GM23338 (cell line): Measurements from ENCODE around the gene GALNT11. TPM values are rescaled to one million over a fixed set of nuclear protein-coding genes. Genes with fewer than 3 reads are reported as not detected.

Experiments used
- ATAC-seq: fragments of 200-7000 bp; cut with Tn5 transposase; 3 replicates; pipeline ENCODE4 v1.9.1; 2020
- DNase-seq: peaks from one replicate; pipeline ENCODE4 v3.0.0-alpha.2; 2015; ENCODE audit warnings: low spot score
- H2AFZ ChIP-seq: fragments of 200-600 bp; sonication (generic); 2 replicates; pipeline ENCODE4 v1.8.0; 2016; ENCODE audit warnings: antibody characterized with exemption, mild to moderate bottlenecking, moderate library complexity
- H3F3A ChIP-seq: fragments of 200-600 bp; sonication (generic); replicated peaks from 2 replicates; pipeline ENCODE4 v1.8.0; 2017; ENCODE audit warnings: antibody characterized with exemption, mixed run types, low read depth
- H3K27ac ChIP-seq: fragments of 200-600 bp; sonication (generic); 2 replicates; pipeline ENCODE4 v1.6.1; 2016; ENCODE audit warnings: low read depth
- H3K27me3 ChIP-seq: fragments of 200-600 bp; sonication (generic); 2 replicates; pipeline ENCODE4 v1.8.0; 2016; ENCODE audit warnings: mild to moderate bottlenecking, mixed run types, moderate library complexity; ENCODE audit not compliant: insufficient read depth
- H3K36me3 ChIP-seq: fragments of 200-600 bp; sonication (generic); 2 replicates; pipeline ENCODE4 v1.8.0; 2016; ENCODE audit warnings: mild to moderate bottlenecking; ENCODE audit not compliant: insufficient read depth
- H3K4me1 ChIP-seq: fragments of 200-600 bp; sonication (generic); 2 replicates; pipeline ENCODE4 v1.8.0; 2016; ENCODE audit warnings: mild to moderate bottlenecking, moderate library complexity; ENCODE audit not compliant: insufficient read depth
- H3K4me2 ChIP-seq: fragments of 200-600 bp; sonication (generic); 2 replicates; pipeline ENCODE4 v1.7.1; 2017; ENCODE audit warnings: mixed run types
- H3K4me3 ChIP-seq: fragments of 200-600 bp; sonication (generic); 2 replicates; pipeline ENCODE4 v1.6.1; 2016; ENCODE audit warnings: mixed run types
- H3K79me2 ChIP-seq: fragments of 200-600 bp; sonication (generic); replicated peaks from 2 replicates; pipeline ENCODE4 v1.8.0; 2017; ENCODE audit warnings: mild to moderate bottlenecking; ENCODE audit not compliant: insufficient read depth
- H3K9me2 ChIP-seq: fragments of 200-600 bp; sonication (generic); 2 replicates; pipeline ENCODE4 v1.8.0; 2017; ENCODE audit not compliant: insufficient read depth
- H4K20me1 ChIP-seq: fragments of 200-600 bp; sonication (generic); replicated peaks from 2 replicates; pipeline ENCODE4 v1.8.0; 2017; ENCODE audit warnings: mild to moderate bottlenecking; ENCODE audit not compliant: insufficient read depth
- H3K27ac Mint-ChIP-seq: 2 replicates; pipeline ENCODE4 v1.8.0; 2020; ENCODE audit warnings: inconsistent platforms, mild to moderate bottlenecking, moderate library complexity, mixed read lengths
- H3K27me3 Mint-ChIP-seq: 3 replicates; pipeline ENCODE4 v1.8.0; 2022; ENCODE audit warnings: low read depth, mild to moderate bottlenecking, moderate library complexity, mixed read lengths, inconsistent platforms; ENCODE audit not compliant: insufficient read depth, poor library complexity
- H3K36me3 Mint-ChIP-seq: 3 replicates; pipeline ENCODE4 v1.8.0; 2021; ENCODE audit warnings: low read depth, mild to moderate bottlenecking, inconsistent platforms, moderate library complexity, mixed read lengths
- H3K4me1 Mint-ChIP-seq: 3 replicates; pipeline ENCODE4 v1.8.0; 2020; ENCODE audit warnings: mild to moderate bottlenecking, inconsistent platforms, mixed read lengths
- H3K4me3 Mint-ChIP-seq: 3 replicates; pipeline ENCODE4 v1.8.0; 2021; ENCODE audit warnings: moderate library complexity, mild to moderate bottlenecking, inconsistent platforms, mixed read lengths
- H3K9me3 Mint-ChIP-seq: 3 replicates; pipeline ENCODE4 v1.8.0; 2020; ENCODE audit warnings: moderate library complexity, mild to moderate bottlenecking, inconsistent platforms, mixed read lengths
- EZH2 ChIP-seq: fragments of 200-600 bp; sonication (generic); IDR thresholded peaks from one replicate; pipeline ENCODE4 v1.8.0; 2017; ENCODE audit warnings: antibody characterized with exemption, mild to moderate bottlenecking, low read depth; ENCODE audit not compliant: unreplicated experiment
- STAT1 ChIP-seq: IDR thresholded peaks from one replicate; pipeline ENCODE4 v1.6.1; 2016; ENCODE audit warnings: antibody characterized with exemption; ENCODE audit not compliant: unreplicated experiment
- ZNF114 ChIP-seq: fragments of 250-450 bp; sonication (Bioruptor Pico); IDR thresholded peaks from 2 replicates; pipeline ENCODE4 v1.5.0; 2020; ENCODE audit warnings: mild to moderate bottlenecking, moderate library complexity
- polyA plus RNA-seq: library from polyadenylated mRNA; unstranded; fragments of >200 nt; fragmentation: Nextera tagmentation; extraction: Ambion mirVana; gene quantifications from 2 replicates; pipeline ENCODE4 v1.2.1, GENCODE V29; 2016
- total RNA-seq: library from RNA; depleted of rRNA; stranded (reverse); fragments of >200 nt; shearing (Covaris generic); gene quantifications from 2 replicates; pipeline ENCODE4 v1.2.3, GENCODE V29; 2014
- TF ChIP-seq, protein P1 (sequence below): IDR thresholded peaks from one replicate; pipeline ENCODE4 v1.6.1; 2018; ENCODE audit warnings: antibody characterized with exemption; ENCODE audit not compliant: unreplicated experiment
- TF ChIP-seq, protein P2 (sequence below): fragments of 250-450 bp; sonication (Bioruptor Pico); IDR thresholded peaks from 2 replicates; pipeline ENCODE4 v1.5.0; 2020; ENCODE audit warnings: mild to moderate bottlenecking, moderate library complexity

GALNT11 gene
- total and polyA plus RNA-seq, 2 experiments from 2014 or later = 16.1 to 33.6 TPM

DNA sequence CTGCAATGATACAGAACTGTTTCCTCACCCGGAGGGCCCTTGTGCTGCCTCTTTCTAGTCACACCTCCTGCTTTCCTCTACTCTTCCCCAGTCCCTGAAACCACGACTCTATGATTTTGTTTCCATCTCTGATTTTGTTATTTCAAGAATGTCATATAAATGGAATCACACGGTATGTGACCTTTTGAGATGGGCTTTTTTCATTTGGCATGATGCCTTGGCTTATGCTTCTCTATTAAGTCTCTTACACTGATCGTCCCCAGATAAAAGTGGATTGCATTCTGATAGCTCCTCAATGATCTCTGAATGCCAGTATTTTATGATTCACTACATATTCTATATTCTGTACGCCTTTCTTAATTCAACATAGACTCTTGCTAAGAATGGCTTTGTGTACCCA, 78.2 kb downstream of the GALNT11 start:
- H3F3A ChIP-seq = no peaks in the 10 kb centered on the region
- DNase-seq = no peak
- no peak for ATAC-seq
- no peaks in the 10 kb centered on the region for H3K4me1 ChIP-seq
- Mint-ChIP-seq H3K36me3 (peaks cover 3% of the 10 kb centered on the region; the same call in 1 of the 3 replicates), H3K9me3 (no peaks in the 10 kb centered on the region), H3K27me3 (peaks cover 2% of the 10 kb centered on the region), H3K4me1 (no peaks in the 10 kb centered on the region; the same call in 2 of the 3 replicates), H3K4me3 (no peak overlapping the region), H3K27ac (no peak overlapping the region)
- H2AFZ ChIP-seq = no peak overlapping the region
- no peaks in the 10 kb centered on the region for H3K27me3 ChIP-seq
- TF ChIP-seq EZH2 = no peak
- TF ChIP-seq, protein P1, sequence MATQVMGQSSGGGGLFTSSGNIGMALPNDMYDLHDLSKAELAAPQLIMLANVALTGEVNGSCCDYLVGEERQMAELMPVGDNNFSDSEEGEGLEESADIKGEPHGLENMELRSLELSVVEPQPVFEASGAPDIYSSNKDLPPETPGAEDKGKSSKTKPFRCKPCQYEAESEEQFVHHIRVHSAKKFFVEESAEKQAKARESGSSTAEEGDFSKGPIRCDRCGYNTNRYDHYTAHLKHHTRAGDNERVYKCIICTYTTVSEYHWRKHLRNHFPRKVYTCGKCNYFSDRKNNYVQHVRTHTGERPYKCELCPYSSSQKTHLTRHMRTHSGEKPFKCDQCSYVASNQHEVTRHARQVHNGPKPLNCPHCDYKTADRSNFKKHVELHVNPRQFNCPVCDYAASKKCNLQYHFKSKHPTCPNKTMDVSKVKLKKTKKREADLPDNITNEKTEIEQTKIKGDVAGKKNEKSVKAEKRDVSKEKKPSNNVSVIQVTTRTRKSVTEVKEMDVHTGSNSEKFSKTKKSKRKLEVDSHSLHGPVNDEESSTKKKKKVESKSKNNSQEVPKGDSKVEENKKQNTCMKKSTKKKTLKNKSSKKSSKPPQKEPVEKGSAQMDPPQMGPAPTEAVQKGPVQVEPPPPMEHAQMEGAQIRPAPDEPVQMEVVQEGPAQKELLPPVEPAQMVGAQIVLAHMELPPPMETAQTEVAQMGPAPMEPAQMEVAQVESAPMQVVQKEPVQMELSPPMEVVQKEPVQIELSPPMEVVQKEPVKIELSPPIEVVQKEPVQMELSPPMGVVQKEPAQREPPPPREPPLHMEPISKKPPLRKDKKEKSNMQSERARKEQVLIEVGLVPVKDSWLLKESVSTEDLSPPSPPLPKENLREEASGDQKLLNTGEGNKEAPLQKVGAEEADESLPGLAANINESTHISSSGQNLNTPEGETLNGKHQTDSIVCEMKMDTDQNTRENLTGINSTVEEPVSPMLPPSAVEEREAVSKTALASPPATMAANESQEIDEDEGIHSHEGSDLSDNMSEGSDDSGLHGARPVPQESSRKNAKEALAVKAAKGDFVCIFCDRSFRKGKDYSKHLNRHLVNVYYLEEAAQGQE = no peak
- TF ChIP-seq STAT1 = no peak
- TF ChIP-seq, protein P2, sequence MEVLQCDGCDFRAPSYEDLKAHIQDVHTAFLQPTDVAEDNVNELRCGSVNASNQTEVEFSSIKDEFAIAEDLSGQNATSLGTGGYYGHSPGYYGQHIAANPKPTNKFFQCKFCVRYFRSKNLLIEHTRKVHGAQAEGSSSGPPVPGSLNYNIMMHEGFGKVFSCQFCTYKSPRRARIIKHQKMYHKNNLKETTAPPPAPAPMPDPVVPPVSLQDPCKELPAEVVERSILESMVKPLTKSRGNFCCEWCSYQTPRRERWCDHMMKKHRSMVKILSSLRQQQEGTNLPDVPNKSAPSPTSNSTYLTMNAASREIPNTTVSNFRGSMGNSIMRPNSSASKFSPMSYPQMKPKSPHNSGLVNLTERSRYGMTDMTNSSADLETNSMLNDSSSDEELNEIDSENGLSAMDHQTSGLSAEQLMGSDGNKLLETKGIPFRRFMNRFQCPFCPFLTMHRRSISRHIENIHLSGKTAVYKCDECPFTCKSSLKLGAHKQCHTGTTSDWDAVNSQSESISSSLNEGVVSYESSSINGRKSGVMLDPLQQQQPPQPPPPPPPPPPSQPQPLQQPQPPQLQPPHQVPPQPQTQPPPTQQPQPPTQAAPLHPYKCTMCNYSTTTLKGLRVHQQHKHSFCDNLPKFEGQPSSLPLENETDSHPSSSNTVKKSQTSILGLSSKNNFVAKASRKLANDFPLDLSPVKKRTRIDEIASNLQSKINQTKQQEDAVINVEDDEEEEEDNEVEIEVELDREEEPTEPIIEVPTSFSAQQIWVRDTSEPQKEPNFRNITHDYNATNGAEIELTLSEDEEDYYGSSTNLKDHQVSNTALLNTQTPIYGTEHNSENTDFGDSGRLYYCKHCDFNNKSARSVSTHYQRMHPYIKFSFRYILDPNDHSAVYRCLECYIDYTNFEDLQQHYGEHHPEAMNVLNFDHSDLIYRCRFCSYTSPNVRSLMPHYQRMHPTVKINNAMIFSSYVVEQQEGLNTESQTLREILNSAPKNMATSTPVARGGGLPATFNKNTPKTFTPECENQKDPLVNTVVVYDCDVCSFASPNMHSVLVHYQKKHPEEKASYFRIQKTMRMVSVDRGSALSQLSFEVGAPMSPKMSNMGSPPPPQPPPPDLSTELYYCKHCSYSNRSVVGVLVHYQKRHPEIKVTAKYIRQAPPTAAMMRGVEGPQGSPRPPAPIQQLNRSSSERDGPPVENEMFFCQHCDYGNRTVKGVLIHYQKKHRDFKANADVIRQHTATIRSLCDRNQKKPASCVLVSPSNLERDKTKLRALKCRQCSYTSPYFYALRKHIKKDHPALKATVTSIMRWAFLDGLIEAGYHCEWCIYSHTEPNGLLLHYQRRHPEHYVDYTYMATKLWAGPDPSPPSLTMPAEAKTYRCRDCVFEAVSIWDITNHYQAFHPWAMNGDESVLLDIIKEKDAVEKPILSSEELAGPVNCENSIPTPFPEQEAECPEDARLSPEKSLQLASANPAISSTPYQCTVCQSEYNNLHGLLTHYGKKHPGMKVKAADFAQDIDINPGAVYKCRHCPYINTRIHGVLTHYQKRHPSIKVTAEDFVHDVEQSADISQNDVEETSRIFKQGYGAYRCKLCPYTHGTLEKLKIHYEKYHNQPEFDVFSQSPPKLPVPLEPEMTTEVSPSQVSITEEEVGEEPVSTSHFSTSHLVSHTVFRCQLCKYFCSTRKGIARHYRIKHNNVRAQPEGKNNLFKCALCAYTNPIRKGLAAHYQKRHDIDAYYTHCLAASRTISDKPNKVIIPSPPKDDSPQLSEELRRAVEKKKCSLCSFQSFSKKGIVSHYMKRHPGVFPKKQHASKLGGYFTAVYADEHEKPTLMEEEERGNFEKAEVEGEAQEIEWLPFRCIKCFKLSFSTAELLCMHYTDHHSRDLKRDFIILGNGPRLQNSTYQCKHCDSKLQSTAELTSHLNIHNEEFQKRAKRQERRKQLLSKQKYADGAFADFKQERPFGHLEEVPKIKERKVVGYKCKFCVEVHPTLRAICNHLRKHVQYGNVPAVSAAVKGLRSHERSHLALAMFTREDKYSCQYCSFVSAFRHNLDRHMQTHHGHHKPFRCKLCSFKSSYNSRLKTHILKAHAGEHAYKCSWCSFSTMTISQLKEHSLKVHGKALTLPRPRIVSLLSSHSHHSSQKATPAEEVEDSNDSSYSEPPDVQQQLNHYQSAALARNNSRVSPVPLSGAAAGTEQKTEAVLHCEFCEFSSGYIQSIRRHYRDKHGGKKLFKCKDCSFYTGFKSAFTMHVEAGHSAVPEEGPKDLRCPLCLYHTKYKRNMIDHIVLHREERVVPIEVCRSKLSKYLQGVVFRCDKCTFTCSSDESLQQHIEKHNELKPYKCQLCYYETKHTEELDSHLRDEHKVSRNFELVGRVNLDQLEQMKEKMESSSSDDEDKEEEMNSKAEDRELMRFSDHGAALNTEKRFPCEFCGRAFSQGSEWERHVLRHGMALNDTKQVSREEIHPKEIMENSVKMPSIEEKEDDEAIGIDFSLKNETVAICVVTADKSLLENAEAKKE = no peak
- no peak for TF ChIP-seq ZNF114
- no peaks in the 10 kb centered on the region for H3K79me2 ChIP-seq
- no peaks in the 10 kb centered on the region for H3K9me2 ChIP-seq
- no peaks in the 10 kb centered on the region for H3K36me3 ChIP-seq
- no peak overlapping the region for H3K4me3 ChIP-seq
- no peaks in the 10 kb centered on the region for H4K20me1 ChIP-seq
- no peak overlapping the region for H3K27ac ChIP-seq
- H3K4me2 ChIP-seq = no peak overlapping the region
